Fibroblast of villous mesenchyme (primary cell): ENCODE measurements around the gene CS. TPM values are rescaled to one million over a fixed set of nuclear protein-coding genes. Genes with fewer than 3 reads are reported as not detected.

Experiments used
- DNase-seq: peaks from one replicate; pipeline ENCODE4 v3.0.0-alpha.2; 2010; ENCODE audit warnings: low read depth
- H3K4me3 ChIP-seq: 2 replicates; pipeline ENCODE4 v1.5.1; 2011; ENCODE audit warnings: low read depth, mild to moderate bottlenecking, low read length
- total RNA-seq: library from RNA; depleted of rRNA; stranded (reverse); fragments of >200 nt; gene quantifications from 2 replicates; pipeline ENCODE4 v1.2.3, GENCODE V29; 2012
- TF ChIP-seq, protein P1 (sequence below): IDR thresholded peaks from 2 replicates; pipeline ENCODE4 v1.5.1; 2012; ENCODE audit warnings: low read depth, mild to moderate bottlenecking, low read length; ENCODE audit not compliant: insufficient read depth

The CS gene
- total RNA-seq, 1 donor, result 153 TPM

DNA sequence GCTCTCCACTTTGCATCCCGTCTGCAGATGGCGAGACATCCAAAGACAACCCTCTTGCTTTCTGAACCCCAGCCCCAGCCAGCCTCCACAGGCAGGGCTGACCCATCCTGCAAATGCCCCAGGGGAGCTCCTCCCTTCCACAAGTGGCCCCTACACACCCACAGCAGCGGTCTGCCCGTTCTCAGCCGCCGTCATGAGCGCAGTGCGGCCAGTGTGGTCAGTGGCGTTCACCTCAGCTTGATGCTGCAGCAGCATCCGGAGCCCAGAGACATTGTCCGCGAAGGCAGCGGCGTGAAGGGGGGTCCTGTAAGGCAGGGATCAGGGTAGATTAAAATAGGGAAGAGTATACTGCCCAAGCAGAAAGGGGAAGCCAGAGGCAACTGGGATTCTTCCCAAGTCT is 55.6 kb downstream of the CS start:
- DNase-seq, result no peak
- H3K4me3 ChIP-seq, result no peak overlapping the region
- TF ChIP-seq, protein P1, sequence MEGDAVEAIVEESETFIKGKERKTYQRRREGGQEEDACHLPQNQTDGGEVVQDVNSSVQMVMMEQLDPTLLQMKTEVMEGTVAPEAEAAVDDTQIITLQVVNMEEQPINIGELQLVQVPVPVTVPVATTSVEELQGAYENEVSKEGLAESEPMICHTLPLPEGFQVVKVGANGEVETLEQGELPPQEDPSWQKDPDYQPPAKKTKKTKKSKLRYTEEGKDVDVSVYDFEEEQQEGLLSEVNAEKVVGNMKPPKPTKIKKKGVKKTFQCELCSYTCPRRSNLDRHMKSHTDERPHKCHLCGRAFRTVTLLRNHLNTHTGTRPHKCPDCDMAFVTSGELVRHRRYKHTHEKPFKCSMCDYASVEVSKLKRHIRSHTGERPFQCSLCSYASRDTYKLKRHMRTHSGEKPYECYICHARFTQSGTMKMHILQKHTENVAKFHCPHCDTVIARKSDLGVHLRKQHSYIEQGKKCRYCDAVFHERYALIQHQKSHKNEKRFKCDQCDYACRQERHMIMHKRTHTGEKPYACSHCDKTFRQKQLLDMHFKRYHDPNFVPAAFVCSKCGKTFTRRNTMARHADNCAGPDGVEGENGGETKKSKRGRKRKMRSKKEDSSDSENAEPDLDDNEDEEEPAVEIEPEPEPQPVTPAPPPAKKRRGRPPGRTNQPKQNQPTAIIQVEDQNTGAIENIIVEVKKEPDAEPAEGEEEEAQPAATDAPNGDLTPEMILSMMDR, result no peak

DNA sequence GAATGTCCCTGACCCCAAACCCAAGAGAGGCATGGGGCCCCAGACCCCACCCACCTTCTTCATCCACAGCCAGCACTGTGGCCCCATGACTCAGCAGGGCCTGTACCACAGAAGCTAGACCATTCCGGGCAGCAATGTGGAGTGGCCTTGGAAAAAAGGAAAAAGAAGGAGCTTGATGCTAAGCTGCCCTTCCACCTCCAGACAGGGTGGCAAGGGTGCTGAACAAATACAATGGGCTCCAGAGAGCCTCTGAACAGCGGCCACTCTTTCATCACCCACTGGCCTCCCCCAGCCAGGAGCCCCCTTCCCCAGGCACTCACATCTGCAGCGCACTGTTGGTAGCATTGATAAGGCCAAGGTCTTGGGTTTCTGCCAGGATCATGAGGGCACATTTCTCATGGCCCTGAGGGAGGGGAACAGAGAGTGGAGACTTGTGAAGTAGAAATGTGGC is 56.4 kb downstream of the CS start:
- TF ChIP-seq, protein P1, result no peak
- H3K4me3 ChIP-seq, result no peak overlapping the region
- no peak for DNase-seq

DNA sequence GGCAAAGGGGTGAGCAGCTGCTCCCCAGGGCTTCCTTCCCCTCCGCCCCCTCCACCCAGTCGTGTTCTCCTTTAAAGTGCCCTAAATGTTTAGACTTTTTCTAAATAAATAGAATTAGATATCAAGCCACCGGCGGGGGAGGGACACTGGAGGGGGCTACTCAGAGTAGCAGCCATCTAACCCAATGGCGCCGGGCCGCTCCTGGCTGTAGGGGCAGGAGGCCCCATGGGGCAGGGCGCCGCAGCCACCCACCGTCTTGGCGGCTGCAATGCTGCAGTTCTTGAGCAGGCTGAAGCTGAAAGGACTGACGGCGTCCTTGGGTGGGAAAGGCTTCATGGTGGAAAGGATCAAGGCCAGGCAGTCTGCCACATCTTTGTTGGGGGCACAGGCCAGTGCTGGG is 57.1 kb downstream of the CS start:
- DNase-seq, result no peak
- TF ChIP-seq, protein P1, result no peak
- H3K4me3 ChIP-seq, result no peak overlapping the region

DNA sequence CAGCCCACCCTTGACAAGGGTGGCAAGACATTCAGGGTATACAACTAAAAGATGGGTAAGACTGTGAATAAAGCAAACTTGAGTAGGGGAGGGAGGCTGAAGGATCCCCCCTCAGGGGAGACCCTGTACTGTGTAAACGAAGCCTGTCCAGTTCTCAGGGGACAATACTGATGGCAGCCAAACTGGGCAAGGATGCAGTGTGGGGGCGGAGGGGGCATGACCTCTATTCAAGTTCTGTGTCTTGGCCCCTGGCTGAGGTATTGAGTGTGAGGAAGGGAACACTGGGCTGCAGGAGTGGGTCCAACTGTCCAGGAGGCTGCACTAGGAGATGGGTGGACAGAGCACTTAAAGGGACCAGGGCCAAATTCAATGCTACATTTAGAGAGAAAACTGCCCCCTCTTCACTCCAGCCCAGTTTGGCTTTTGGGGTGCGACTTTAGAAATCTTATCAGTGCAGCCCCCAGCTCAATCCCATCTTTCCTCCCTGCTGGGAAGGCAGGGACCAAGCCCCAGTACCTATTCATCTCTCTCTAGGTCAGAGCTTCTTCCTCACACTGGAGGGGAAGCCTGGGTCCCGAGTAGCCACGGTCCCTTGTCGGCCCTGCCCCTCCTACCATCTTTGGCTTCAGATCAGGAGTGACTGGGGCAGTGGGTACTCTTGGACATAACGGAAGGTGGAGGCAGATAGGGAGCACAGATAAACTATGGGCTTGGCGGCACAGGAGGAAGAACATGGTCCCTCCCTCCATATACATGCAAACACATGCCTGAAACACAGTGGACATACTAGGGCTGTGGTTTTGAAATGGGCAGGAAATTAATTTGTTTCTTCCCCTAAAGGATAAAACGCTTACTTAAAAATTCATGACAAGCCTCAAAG is 58.5 kb downstream of the CS start:
- TF ChIP-seq, protein P1, result no peak
- H3K4me3 ChIP-seq, result no peak overlapping the region
- no peak for DNase-seq

DNA sequence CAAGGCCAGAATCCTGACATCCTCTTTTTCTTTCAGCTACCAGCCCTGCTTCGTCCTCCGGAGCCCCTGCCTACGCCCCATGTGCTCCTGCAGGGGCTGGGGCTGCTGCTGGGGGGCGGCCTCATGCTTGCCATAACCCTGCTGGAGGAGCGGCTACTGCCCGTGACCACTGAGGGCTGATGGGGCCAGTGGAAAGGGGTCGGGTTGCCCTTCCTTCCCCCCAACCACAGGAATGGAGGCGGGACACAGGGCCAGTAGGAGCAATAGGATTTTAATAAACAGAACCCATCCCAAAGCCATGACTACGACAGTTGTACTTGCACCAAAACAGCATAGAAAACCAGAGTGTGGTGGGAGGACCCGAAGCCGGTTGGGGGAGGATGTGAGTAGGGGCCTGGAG is 62.6 kb downstream of the CS start:
- no peak for DNase-seq
- TF ChIP-seq, protein P1, result no peak
- H3K4me3 ChIP-seq, result no peak overlapping the region

DNA sequence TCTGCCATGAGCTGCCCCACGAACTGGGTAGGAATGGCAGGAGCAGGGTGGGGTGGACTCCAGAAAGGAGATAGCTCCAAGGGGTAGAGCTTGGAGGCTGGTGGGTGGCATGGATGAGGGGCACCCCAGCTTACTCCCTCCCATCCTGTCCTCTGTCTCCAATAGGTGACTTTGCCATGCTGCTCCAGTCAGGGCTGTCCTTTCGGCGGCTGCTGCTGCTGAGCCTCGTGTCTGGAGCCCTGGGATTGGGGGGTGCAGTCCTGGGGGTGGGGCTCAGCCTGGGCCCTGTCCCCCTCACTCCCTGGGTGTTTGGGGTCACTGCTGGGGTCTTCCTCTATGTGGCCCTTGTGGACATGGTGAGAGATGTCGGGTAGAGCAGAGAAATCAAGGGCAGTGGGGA is 63.1 kb downstream of the CS start:
- DNase-seq, result no peak
- no peak overlapping the region for H3K4me3 ChIP-seq
- TF ChIP-seq, protein P1, result no peak
